IMR-90 (cell line): ENCODE data around the gene ALDOA. TPM values are rescaled to one million over a fixed set of nuclear protein-coding genes. Genes with fewer than 3 reads are reported as not detected.

ENCODE experiments used
- ATAC-seq: fragments of 200-7000 bp; cut with Tn5 transposase; 2 replicates; pipeline ENCODE4 v1.9.1; 2020; ENCODE audit warnings: low read depth, mild to moderate bottlenecking, moderate library complexity
- BruUV-seq: library from RNA; stranded (reverse); fragments of 400-500 nt; replicated peaks from 2 replicates; lab custom pipeline; 2021; lab: Mats Ljungman, UMichigan
- CTCF ChIA-PET: fragments of 300-600 bp; formaldehyde crosslinking; extraction: SDS; loops from one replicate; lab custom pipeline; 2021; ENCODE audit warnings: antibody characterized with exemption; lab: Yijun Ruan, JAX
- POLR2A ChIA-PET: fragments of 300-600 bp; sonication (Branson Sonifier 250); formaldehyde crosslinking; loops from one replicate; lab custom pipeline; 2022; ENCODE audit warnings: antibody characterized with exemption; ENCODE audit not compliant: unreplicated experiment; lab: Charles Lee
- DNase-seq: peaks from one replicate; pipeline ENCODE4 v3.0.0; 2013
- H2AFZ ChIP-seq: replicated peaks from 2 replicates; pipeline ENCODE3; 2013; ENCODE audit warnings: low read length, mild to moderate bottlenecking; ENCODE audit not compliant: poor library complexity
- H2AK5ac ChIP-seq: 2 replicates; pipeline ENCODE4 v1.6.1; 2013; ENCODE audit warnings: low read depth, low read length, inconsistent platforms
- H2AK9ac ChIP-seq: replicated peaks from 2 replicates; pipeline ENCODE3; 2013; ENCODE audit warnings: mild to moderate bottlenecking, low read depth, low read length, moderate library complexity; ENCODE audit not compliant: poor library complexity
- H2BK120ac ChIP-seq: 2 replicates; pipeline ENCODE4 v1.6.1; 2013; ENCODE audit warnings: low read depth, low read length, inconsistent platforms
- H2BK15ac ChIP-seq: 3 replicates; pipeline ENCODE4 v1.6.1; 2013; ENCODE audit warnings: low read depth, low read length, inconsistent platforms
- H2BK20ac ChIP-seq: 2 replicates; pipeline ENCODE4 v1.6.1; 2013; ENCODE audit warnings: low read depth, mild to moderate bottlenecking, inconsistent platforms, low read length, moderate library complexity
- H2BK5ac ChIP-seq: 2 replicates; pipeline ENCODE4 v1.6.1; 2013; ENCODE audit warnings: mild to moderate bottlenecking, low read depth, low read length, inconsistent platforms; ENCODE audit not compliant: poor library complexity, severe bottlenecking
- H3K14ac ChIP-seq: replicated peaks from 2 replicates; pipeline ENCODE4 v1.6.1; 2013; ENCODE audit warnings: low read depth, low read length, inconsistent platforms
- H3K18ac ChIP-seq: 2 replicates; pipeline ENCODE4 v1.6.1; 2013; ENCODE audit warnings: low read depth, low read length, control low read depth
- H3K23ac ChIP-seq: 2 replicates; pipeline ENCODE4 v1.6.1; 2013; ENCODE audit warnings: low read depth, low read length, inconsistent platforms
- H3K27ac ChIP-seq: 2 replicates; pipeline ENCODE4 v1.5.1; 2013; ENCODE audit warnings: mild to moderate bottlenecking, control low read depth, low read length; ENCODE audit not compliant: insufficient read depth
- H3K27me3 ChIP-seq: 2 replicates; pipeline ENCODE4 v1.6.1; 2013; ENCODE audit warnings: low read length; ENCODE audit not compliant: control insufficient read depth, insufficient read depth
- H3K36me3 ChIP-seq: 2 replicates; pipeline ENCODE4 v1.6.1; 2013; ENCODE audit warnings: low read length, mixed read lengths; ENCODE audit not compliant: control insufficient read depth, insufficient read depth
- H3K4ac ChIP-seq: 2 replicates; pipeline ENCODE4 v1.6.1; 2013; ENCODE audit warnings: low read depth, low read length, inconsistent platforms
- H3K4me1 ChIP-seq: 2 replicates; pipeline ENCODE4 v1.6.1; 2013; ENCODE audit warnings: low read length, mixed read lengths; ENCODE audit not compliant: control insufficient read depth, insufficient read depth
- H3K4me2 ChIP-seq: 2 replicates; pipeline ENCODE4 v1.6.1; 2013; ENCODE audit warnings: low read depth, mild to moderate bottlenecking, control low read depth, low read length, moderate library complexity
- H3K4me3 ChIP-seq: 2 replicates; pipeline ENCODE4 v1.5.1; 2013; ENCODE audit warnings: low read depth, mild to moderate bottlenecking, control low read depth, low read length, moderate library complexity; ENCODE audit not compliant: insufficient read depth
- H3K56ac ChIP-seq: 2 replicates; pipeline ENCODE4 v1.6.1; 2013; ENCODE audit warnings: low read length, inconsistent platforms; ENCODE audit not compliant: insufficient read depth; ENCODE audit errors: extremely low read depth
- H3K79me1 ChIP-seq, 2 experiments: 2 replicates each; pipeline ENCODE4 v1.6.1; 2013; ENCODE audit warnings: low read length in 2 of 2, inconsistent platforms in 1 of 2, low read depth in 1 of 2
- H3K9ac ChIP-seq: 2 replicates; pipeline ENCODE4 v1.6.1; 2013; ENCODE audit warnings: low read depth, low read length, control low read depth
- H3K9me1 ChIP-seq: 2 replicates; pipeline ENCODE4 v1.6.1; 2013; ENCODE audit warnings: low read length, inconsistent platforms; ENCODE audit not compliant: insufficient read depth
- H3K9me3 ChIP-seq: 2 replicates; pipeline ENCODE4 v1.6.1; 2013; ENCODE audit warnings: low read length; ENCODE audit not compliant: control insufficient read depth, insufficient read depth
- H4K20me1 ChIP-seq: 2 replicates; pipeline ENCODE4 v1.6.1; 2013; ENCODE audit warnings: low read length, inconsistent platforms; ENCODE audit not compliant: insufficient read depth
- H4K5ac ChIP-seq: 2 replicates; pipeline ENCODE4 v1.6.1; 2013; ENCODE audit warnings: mild to moderate bottlenecking, low read depth, low read length, control low read depth
- H4K8ac ChIP-seq, 2 experiments: 2 replicates each; pipeline ENCODE4 v1.6.1; 2013; ENCODE audit warnings: low read depth in 2 of 2, low read length in 2 of 2, control low read depth in 1 of 2, inconsistent platforms in 1 of 2
- H4K91ac ChIP-seq: 2 replicates; pipeline ENCODE4 v1.6.1; 2013; ENCODE audit warnings: low read depth, low read length, inconsistent platforms; ENCODE audit not compliant: insufficient read depth
- BHLHE40 ChIP-seq: fragments of 150-350 bp; IDR thresholded peaks from 2 replicates; pipeline ENCODE4 v1.6.1; 2016; ENCODE audit warnings: mild to moderate bottlenecking, low read depth, low read length
- CEBPB ChIP-seq: IDR thresholded peaks from 2 replicates; pipeline ENCODE4 v1.6.1; 2012; ENCODE audit warnings: low read depth, low read length, improper control_type of control experiment
- CHD1 ChIP-seq: IDR thresholded peaks from 2 replicates; pipeline ENCODE4 v1.6.1; 2012; ENCODE audit warnings: low read depth, low read length, improper control_type of control experiment
- CTCF ChIP-seq: conservative IDR thresholded peaks from 2 replicates; pipeline ENCODE4 v1.5.1; 2012; ENCODE audit warnings: mild to moderate bottlenecking, low read depth, low read length, improper control_type of control experiment
- ELK1 ChIP-seq: fragments of 150-350 bp; IDR thresholded peaks from 2 replicates; pipeline ENCODE4 v1.6.1; 2016; ENCODE audit warnings: low read depth, mild to moderate bottlenecking, low read length, moderate library complexity, borderline replicate concordance
- FOS ChIP-seq: fragments of 150-350 bp; IDR thresholded peaks from 2 replicates; pipeline ENCODE4 v1.6.1; 2016; ENCODE audit warnings: low read depth, low read length
- MAFK ChIP-seq: IDR thresholded peaks from 2 replicates; pipeline ENCODE4 v1.6.1; 2012; ENCODE audit warnings: low read depth, low read length, improper control_type of control experiment
- MAZ ChIP-seq: IDR thresholded peaks from 2 replicates; pipeline ENCODE4 v1.6.1; 2012; ENCODE audit warnings: low read depth, mild to moderate bottlenecking, low read length, improper control_type of control experiment, moderate library complexity, borderline replicate concordance
- MXI1 ChIP-seq: IDR thresholded peaks from 2 replicates; pipeline ENCODE4 v1.6.1; 2012; ENCODE audit warnings: low read depth, mild to moderate bottlenecking, low read length, moderate library complexity, borderline replicate concordance
- NFE2L2 ChIP-seq: fragments of 150-350 bp; IDR thresholded peaks from 2 replicates; pipeline ENCODE4 v1.6.1; 2016; ENCODE audit warnings: low read depth, mild to moderate bottlenecking, low read length
- POLR2A ChIP-seq: IDR thresholded peaks from 2 replicates; pipeline ENCODE4 v1.6.1; 2012; ENCODE audit warnings: mild to moderate bottlenecking, low read depth, low read length
- RCOR1 ChIP-seq: IDR thresholded peaks from 2 replicates; pipeline ENCODE4 v1.6.1; 2012; ENCODE audit warnings: mild to moderate bottlenecking, low read length, improper control_type of control experiment; ENCODE audit not compliant: insufficient replicate concordance
- RFX5 ChIP-seq: IDR thresholded peaks from 2 replicates; pipeline ENCODE4 v1.8.0; 2012; ENCODE audit warnings: low read depth, mild to moderate bottlenecking, low read length, moderate library complexity
- SMC3 ChIP-seq: fragments of 150-350 bp; IDR thresholded peaks from 2 replicates; pipeline ENCODE4 v1.6.1; 2016; ENCODE audit warnings: low read depth, mild to moderate bottlenecking, antibody characterized with exemption, low read length, moderate library complexity
- USF2 ChIP-seq: fragments of 150-350 bp; IDR thresholded peaks from 2 replicates; pipeline ENCODE4 v1.6.1; 2017; ENCODE audit warnings: mild to moderate bottlenecking, antibody characterized with exemption, low read length, low read depth
- WGBS, 2 experiments: methylation state at CpG; one replicate each; pipeline versions ENCODE4 v1.1.5 to v1.1.7; 2013; ENCODE audit warnings: missing lambda C conversion rate in 2 of 2; ENCODE audit not compliant: insufficient read length in 1 of 2; ENCODE audit errors: extremely low coverage in 2 of 2; 5-methylcytosine and 5-hydroxymethylcytosine counted together
- dilution Hi-C: fragments of 300-500 bp; cut with HindIII; formaldehyde crosslinking; loops from one replicate; pipeline ENCODE4 v1.14.3; 2018; ENCODE audit warnings: low sequenced_read_pairs; ENCODE audit not compliant: unreplicated experiment
- in situ Hi-C: fragments of 300-500 bp; cut with MboI; formaldehyde crosslinking; loops from 3 replicates; pipeline ENCODE4 v1.14.3; 2019; ENCODE audit warnings: low sequenced_read_pairs, inconsistent platforms, mixed read lengths
- intact Hi-C: fragments of 100-400 bp; cut with micrococcal nuclease; formaldehyde crosslinking; loops from 2 replicates; pipeline ENCODE4 v1.10.0; 2022
- polyA plus RNA-seq, 3 experiments: library from polyadenylated mRNA; depleted of rRNA; stranded (reverse); fragments of >200 nt; gene quantifications; 2 replicates each; pipeline ENCODE4 v1.2.3, GENCODE V29; 2012; ENCODE audit warnings: low replicate concordance in 1 of 3
- total RNA-seq: library from RNA; depleted of rRNA; stranded (reverse); fragments of >200 nt; gene quantifications from 2 replicates; pipeline ENCODE4 v1.2.3, GENCODE V29; 2012

Gene ALDOA
- total and polyA plus RNA-seq, 2 of the 4 experiments (the other 2 are of a cell fraction) = 1,697 to 1,990 TPM

- ATAC-seq = no peak
- no peak overlapping the region for H3K9ac ChIP-seq
- no peak overlapping the region for H2BK5ac ChIP-seq
- H4K20me1 ChIP-seq = no peaks in the 10 kb centered on the region; the same call in 1 of the 2 replicates
- H2BK120ac ChIP-seq = no peak overlapping the region
- H3K4me3 ChIP-seq = no peak overlapping the region
- DNase-seq = no peak
- dilution Hi-C loops (no loop called here), intact Hi-C loops (no loop called here), in situ Hi-C loops (no loop called here)
- ChIA-PET CTCF (no interaction called here), POLR2A (no interaction called here)
- no peak overlapping the region for H3K18ac ChIP-seq
- no peak overlapping the region for H4K8ac ChIP-seq
- no peak overlapping the region for H3K56ac ChIP-seq
- BruUV-seq = no TSS peak
- no peak overlapping the region for H3K27ac ChIP-seq
- H2BK20ac ChIP-seq = no peak overlapping the region
- H3K9me1 ChIP-seq = peaks cover 7% of the 10 kb centered on the region
- WGBS, 2 experiments = no CpG with 5 or more reads among the region's 1 CpG
- no peaks in the 10 kb centered on the region for H3K36me3 ChIP-seq
- no peak overlapping the region for H2BK15ac ChIP-seq
- H3K4ac ChIP-seq = no peak overlapping the region
- peaks cover 2% of the 10 kb centered on the region; the same call in 1 of the 2 replicates for H3K27me3 ChIP-seq
- H3K4me1 ChIP-seq = no peaks in the 10 kb centered on the region
- H3K9me3 ChIP-seq = no peaks in the 10 kb centered on the region
- no peak overlapping the region for H4K91ac ChIP-seq
- H3K23ac ChIP-seq = no peak overlapping the region
- H3K79me1 ChIP-seq = peaks cover 0 to 6% of the 10 kb centered on the region in 2 experiments; a peak in 2 of 4 replicates
- no peak overlapping the region for H4K5ac ChIP-seq
- no peak overlapping the region for H3K14ac ChIP-seq
- no peak overlapping the region for H3K4me2 ChIP-seq
- H2AK9ac ChIP-seq = no peak overlapping the region
- H2AFZ ChIP-seq = no peak overlapping the region
- no peak for TF ChIP-seq ELK1
- TF ChIP-seq POLR2A = no peak
- no peak for TF ChIP-seq MAZ
- TF ChIP-seq CEBPB = no peak
- no peak for TF ChIP-seq FOS
- TF ChIP-seq RFX5 = no peak
- no peak for TF ChIP-seq CTCF
- no peak for TF ChIP-seq MXI1
- no peak for TF ChIP-seq MAFK
- no peak for TF ChIP-seq BHLHE40
- TF ChIP-seq NFE2L2 = no peak
- TF ChIP-seq CHD1 = no peak
- no peak for TF ChIP-seq RCOR1
- TF ChIP-seq USF2 = no peak
- no peak for TF ChIP-seq SMC3
- no peak overlapping the region for H2AK5ac ChIP-seq
Measured at GRCh38 chr16:30046588-30046987, 19.0 kb upstream of the ALDOA start.
